Fibroblast of villous mesenchyme (primary cell): ENCODE results near the gene PRKN. TPM values are rescaled to one million over a fixed set of nuclear protein-coding genes. Genes with fewer than 3 reads are reported as not detected.
A peak's percentile ranks its signal among the peaks of the same experiment; 100 is the strongest.

ENCODE experiments used
- DNase-seq: peaks from one replicate; pipeline ENCODE4 v3.0.0-alpha.2; 2010; ENCODE audit warnings: low read depth
- H3K4me3 ChIP-seq: 2 replicates; pipeline ENCODE4 v1.5.1; 2011; ENCODE audit warnings: low read depth, mild to moderate bottlenecking, low read length
- CTCF ChIP-seq: IDR thresholded peaks from 2 replicates; pipeline ENCODE4 v1.5.1; 2012; ENCODE audit warnings: low read depth, mild to moderate bottlenecking, low read length; ENCODE audit not compliant: insufficient read depth
- total RNA-seq: library from RNA; depleted of rRNA; stranded (reverse); fragments of >200 nt; gene quantifications from 2 replicates; pipeline ENCODE4 v1.2.3, GENCODE V29; 2012

PRKN gene
- total RNA-seq, 1 donor = 2.2 TPM

GRCh38 chr6:161637658-161638057 is 1089.9 kb downstream of the PRKN start:
- TF ChIP-seq CTCF = no peak
- no peak overlapping the region for H3K4me3 ChIP-seq
- DNase-seq = no peak

GRCh38 chr6:161636882-161637430 is 1090.6 kb downstream of the PRKN start:
- no peak for TF ChIP-seq CTCF
- DNase-seq = no peak
- H3K4me3 ChIP-seq = no peak overlapping the region

GRCh38 chr6:161635975-161636374 is 1091.6 kb downstream of the PRKN start:
- no peak for DNase-seq

GRCh38 chr6:161634916-161635315 is 1092.7 kb downstream of the PRKN start:
- DNase-seq = no peak
- no peak for TF ChIP-seq CTCF

More at GRCh38 chr6:161635975-161636374, 1091.6 kb downstream of the PRKN start:
- H3K4me3 ChIP-seq = no peak overlapping the region
- TF ChIP-seq CTCF = no peak

GRCh38 chr6:161631676-161632194 is 1095.8 kb downstream of the PRKN start:
- no peak overlapping the region for H3K4me3 ChIP-seq
- TF ChIP-seq CTCF = no peak
- peak; percentile 61 for DNase-seq

More at GRCh38 chr6:161634916-161635315, 1092.7 kb downstream of the PRKN start:
- H3K4me3 ChIP-seq = no peak overlapping the region

- DNase-seq = no peak
- TF ChIP-seq CTCF = no peak
- no peak overlapping the region for H3K4me3 ChIP-seq
These were observed 1096.9 kb downstream of the PRKN start for GRCh38 chr6:161630674-161631073.

- no peak for TF ChIP-seq CTCF
- no peak for DNase-seq
- H3K4me3 ChIP-seq = no peak overlapping the region
These were observed 1101.4 kb downstream of the PRKN start for GRCh38 chr6:161626132-161626676.
